Measurements from ENCODE around the gene SLC34A3. TPM values are rescaled to one million over a fixed set of nuclear protein-coding genes. Genes with fewer than 3 reads are reported as not detected.

The SLC34A3 gene
- total RNA-seq (ENCODE audit: unreplicated experiment), result not detected
- long read RNA-seq, result 0 reads

- no peaks in the 10 kb centered on the region for H3K4me1 Mint-ChIP-seq (ENCODE audit: unreplicated experiment)
- H3K27me3 Mint-ChIP-seq (ENCODE audit: unreplicated experiment), result peaks cover 4% of the 10 kb centered on the region
- H3K9me3 Mint-ChIP-seq (ENCODE audit: unreplicated experiment), result no peaks in the 10 kb centered on the region
- no peak within 1 kb of the TSS for H3K27ac Mint-ChIP-seq (ENCODE audit: unreplicated experiment)
- no peak for DNase-seq (ENCODE audit: low spot score)
- H3K36me3 Mint-ChIP-seq (ENCODE audit: low read depth, unreplicated experiment), result no peaks in the 10 kb centered on the region
- TF ChIP-seq, protein P1, sequence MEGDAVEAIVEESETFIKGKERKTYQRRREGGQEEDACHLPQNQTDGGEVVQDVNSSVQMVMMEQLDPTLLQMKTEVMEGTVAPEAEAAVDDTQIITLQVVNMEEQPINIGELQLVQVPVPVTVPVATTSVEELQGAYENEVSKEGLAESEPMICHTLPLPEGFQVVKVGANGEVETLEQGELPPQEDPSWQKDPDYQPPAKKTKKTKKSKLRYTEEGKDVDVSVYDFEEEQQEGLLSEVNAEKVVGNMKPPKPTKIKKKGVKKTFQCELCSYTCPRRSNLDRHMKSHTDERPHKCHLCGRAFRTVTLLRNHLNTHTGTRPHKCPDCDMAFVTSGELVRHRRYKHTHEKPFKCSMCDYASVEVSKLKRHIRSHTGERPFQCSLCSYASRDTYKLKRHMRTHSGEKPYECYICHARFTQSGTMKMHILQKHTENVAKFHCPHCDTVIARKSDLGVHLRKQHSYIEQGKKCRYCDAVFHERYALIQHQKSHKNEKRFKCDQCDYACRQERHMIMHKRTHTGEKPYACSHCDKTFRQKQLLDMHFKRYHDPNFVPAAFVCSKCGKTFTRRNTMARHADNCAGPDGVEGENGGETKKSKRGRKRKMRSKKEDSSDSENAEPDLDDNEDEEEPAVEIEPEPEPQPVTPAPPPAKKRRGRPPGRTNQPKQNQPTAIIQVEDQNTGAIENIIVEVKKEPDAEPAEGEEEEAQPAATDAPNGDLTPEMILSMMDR (IDR thresholded peaks at IDR 0.05; ENCODE audit: unreplicated experiment), result no peak
- H3K4me3 Mint-ChIP-seq (ENCODE audit: unreplicated experiment), result no peak within 1 kb of the TSS
Observed at GRCh38 chr9:137230705-137231371, at the start of gene SLC34A3. TSS of gene SLC34A3 (plus strand) at chr9:137230901. CDS start at chr9:137231703, 802 bp downstream.

GRCh38 chr9:137181680-137182079, 49.0 kb upstream of the SLC34A3 start:
- no peaks in the 10 kb centered on the region for H3K4me1 Mint-ChIP-seq (ENCODE audit: unreplicated experiment)
- no peaks in the 10 kb centered on the region for H3K9me3 Mint-ChIP-seq (ENCODE audit: unreplicated experiment)
- peaks cover 6% of the 10 kb centered on the region for H3K27me3 Mint-ChIP-seq (ENCODE audit: unreplicated experiment)
- peak overlapping the region; percentile 78 for H3K4me3 Mint-ChIP-seq (ENCODE audit: unreplicated experiment)
- DNase-seq (ENCODE audit: low spot score), result no peak
- TF ChIP-seq, protein P1 (IDR thresholded peaks at IDR 0.05; ENCODE audit: unreplicated experiment), result no peak
- H3K36me3 Mint-ChIP-seq (ENCODE audit: low read depth, unreplicated experiment), result peaks cover 19% of the 10 kb centered on the region
- H3K27ac Mint-ChIP-seq (ENCODE audit: unreplicated experiment), result peak overlapping the region; percentile 31

GRCh38 chr9:137182836-137183235, 47.9 kb upstream of the SLC34A3 start:
- H3K27ac Mint-ChIP-seq (ENCODE audit: unreplicated experiment), result no peak overlapping the region
- TF ChIP-seq, protein P1 (IDR thresholded peaks at IDR 0.05; ENCODE audit: unreplicated experiment), result no peak
- H3K27me3 Mint-ChIP-seq (ENCODE audit: unreplicated experiment), result peaks cover 2% of the 10 kb centered on the region
- peaks cover 12% of the 10 kb centered on the region for H3K36me3 Mint-ChIP-seq (ENCODE audit: low read depth, unreplicated experiment)
- H3K4me1 Mint-ChIP-seq (ENCODE audit: unreplicated experiment), result peaks cover 5% of the 10 kb centered on the region
- DNase-seq (ENCODE audit: low spot score), result no peak
- H3K9me3 Mint-ChIP-seq (ENCODE audit: unreplicated experiment), result no peaks in the 10 kb centered on the region
- no peak overlapping the region for H3K4me3 Mint-ChIP-seq (ENCODE audit: unreplicated experiment)

GRCh38 chr9:137183980-137184595, 46.6 kb upstream of the SLC34A3 start:
- H3K27me3 Mint-ChIP-seq (ENCODE audit: unreplicated experiment), result peaks cover 2% of the 10 kb centered on the region
- H3K4me3 Mint-ChIP-seq (ENCODE audit: unreplicated experiment), result peak overlapping the region; percentile 68
- H3K36me3 Mint-ChIP-seq (ENCODE audit: low read depth, unreplicated experiment), result peaks cover 11% of the 10 kb centered on the region
- H3K4me1 Mint-ChIP-seq (ENCODE audit: unreplicated experiment), result peaks cover 7% of the 10 kb centered on the region
- H3K27ac Mint-ChIP-seq (ENCODE audit: unreplicated experiment), result no peak overlapping the region
- no peak for DNase-seq (ENCODE audit: low spot score)
- TF ChIP-seq, protein P1 (IDR thresholded peaks at IDR 0.05; ENCODE audit: unreplicated experiment), result no peak
- no peaks in the 10 kb centered on the region for H3K9me3 Mint-ChIP-seq (ENCODE audit: unreplicated experiment)

Data from endothelial cell (in vitro differentiated cells).